Measurements from ENCODE around the gene CFAP46. TPM values are rescaled to one million over a fixed set of nuclear protein-coding genes. Genes with fewer than 3 reads are reported as not detected.

CFAP46 gene
- polyA plus RNA-seq, 1 donor from 2014 or later = 2.6 TPM

GRCh38 chr10:132946311-132946710 is 3.9 kb upstream of the CFAP46 start:
- TF ChIP-seq SMC3 (conservative IDR thresholded peaks at IDR 0.05; ENCODE audit: poor library complexity) = no peak
- no peak for TF ChIP-seq MXI1 (conservative IDR thresholded peaks at IDR 0.05; ENCODE audit: poor library complexity, severe bottlenecking)
- TF ChIP-seq RAD21 (conservative IDR thresholded peaks at IDR 0.05) = no peak
- TF ChIP-seq EP300 (conservative IDR thresholded peaks at IDR 0.05; ENCODE audit: poor library complexity, severe bottlenecking) = no peak
- TF ChIP-seq CTCF (IDR thresholded peaks at IDR 0.05; ENCODE audit: poor library complexity, severe bottlenecking) = no peak
- TF ChIP-seq EZH2 (IDR thresholded peaks at IDR 0.05; ENCODE audit: borderline replicate concordance, insufficient read depth, low read length, poor library complexity, severe bottlenecking) = no peak
- no peak for TF ChIP-seq POLR2AphosphoS5 (IDR thresholded peaks at IDR 0.05)
- TF ChIP-seq TAF1 (IDR thresholded peaks at IDR 0.05; ENCODE audit: low read depth) = no peak
- no peak for TF ChIP-seq REST (IDR thresholded peaks at IDR 0.05; ENCODE audit: borderline replicate concordance)
- no peaks in the 10 kb centered on the region for H3K79me2 ChIP-seq (replicated peaks; ENCODE audit: insufficient read depth, low read length)
- H3K9ac ChIP-seq (ENCODE audit: low read length) = peak overlapping the region; percentile 31
- H3K27me3 ChIP-seq (ENCODE audit: insufficient read depth, low read depth, low read length) = no peaks in the 10 kb centered on the region
- no peak overlapping the region for H3K27ac ChIP-seq (ENCODE audit: low read length)
- H3K4me2 ChIP-seq (ENCODE audit: low read length) = no peak overlapping the region
- H3F3A ChIP-seq (ENCODE audit: insufficient read depth, low read length, poor library complexity, severe bottlenecking) = no peaks in the 10 kb centered on the region
- H3K9me2 ChIP-seq (ENCODE audit: insufficient read depth, low read length) = no peaks in the 10 kb centered on the region
- H3K36me3 ChIP-seq (ENCODE audit: insufficient read depth, low read length) = no peaks in the 10 kb centered on the region
- no peak overlapping the region for H2AFZ ChIP-seq (ENCODE audit: low read depth, low read length)
- H3K4me3 ChIP-seq (ENCODE audit: low read length) = no peak overlapping the region
- no peaks in the 10 kb centered on the region for H4K20me1 ChIP-seq (ENCODE audit: insufficient read depth)
- H3K9me3 ChIP-seq (ENCODE audit: low read length) = no peaks in the 10 kb centered on the region

DNA sequence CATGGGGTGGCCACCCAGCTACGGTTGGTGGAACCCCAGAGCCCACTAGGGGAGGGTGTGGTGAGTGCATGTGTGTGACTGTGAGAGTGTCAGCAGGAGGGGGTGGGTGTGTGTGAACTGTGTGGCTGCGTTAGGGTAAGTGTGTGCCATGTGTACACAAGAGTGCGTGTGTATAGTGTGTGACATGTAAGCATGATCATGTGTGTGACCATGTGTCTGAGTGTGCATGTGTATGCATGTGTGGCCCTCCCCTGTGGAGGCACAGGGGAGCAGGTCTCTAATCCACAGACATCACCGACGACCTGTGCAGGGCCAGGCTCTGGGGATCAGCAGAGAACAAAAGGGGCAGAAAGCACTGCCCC is 3.5 kb upstream of the CFAP46 start:
- Histone ChIP-seq H3F3A (ENCODE audit: insufficient read depth, low read length, poor library complexity, severe bottlenecking) (no peaks in the 10 kb centered on the region), H3K27me3 (ENCODE audit: insufficient read depth, low read depth, low read length) (no peaks in the 10 kb centered on the region), H3K36me3 (ENCODE audit: insufficient read depth, low read length) (no peaks in the 10 kb centered on the region), H3K9ac (ENCODE audit: low read length) (no peak overlapping the region), H3K27ac (ENCODE audit: low read length) (no peak overlapping the region), H3K9me2 (ENCODE audit: insufficient read depth, low read length) (no peaks in the 10 kb centered on the region), H3K4me3 (ENCODE audit: low read length) (no peak overlapping the region), H4K20me1 (ENCODE audit: insufficient read depth) (no peaks in the 10 kb centered on the region), H2AFZ (ENCODE audit: low read depth, low read length) (no peak overlapping the region), H3K4me2 (ENCODE audit: low read length) (no peak overlapping the region), H3K79me2 (replicated peaks; ENCODE audit: insufficient read depth, low read length) (no peaks in the 10 kb centered on the region), H3K9me3 (ENCODE audit: low read length) (no peaks in the 10 kb centered on the region)
- no peak for TF ChIP-seq EZH2 (IDR thresholded peaks at IDR 0.05; ENCODE audit: borderline replicate concordance, insufficient read depth, low read length, poor library complexity, severe bottlenecking)
- TF ChIP-seq POLR2AphosphoS5 (IDR thresholded peaks at IDR 0.05) = no peak
- TF ChIP-seq SMC3 (conservative IDR thresholded peaks at IDR 0.05; ENCODE audit: poor library complexity) = no peak
- TF ChIP-seq REST (IDR thresholded peaks at IDR 0.05; ENCODE audit: borderline replicate concordance) = no peak

Measured in neural cell (in vitro differentiated cells).